GM21423 (cell line): ENCODE data around the gene ZNF593.

Source experiments
- ATAC-seq: cut with Tn5 transposase; IDR thresholded peaks from one replicate; pipeline ENCODE4 v1.9.1; 2021; ENCODE audit warnings: mild to moderate bottlenecking, moderate library complexity; ENCODE audit not compliant: unreplicated experiment

The ZNF593 gene

GRCh38 chr1:26145960-26146294, 23.8 kb upstream of the ZNF593 start:
- ATAC-seq, result no peak

GRCh38 chr1:26148887-26149286, 20.8 kb upstream of the ZNF593 start:
- ATAC-seq, result no peak

- ATAC-seq, result no peak
Measured at GRCh38 chr1:26153966-26154532, 15.7 kb upstream of the ZNF593 start.

GRCh38 chr1:26154750-26155149, 15.0 kb upstream of the ZNF593 start:
- no peak for ATAC-seq

- ATAC-seq, result no peak
Measured at GRCh38 chr1:26155370-26156284, 14.1 kb upstream of the ZNF593 start.

GRCh38 chr1:26156285-26157038, 13.2 kb upstream of the ZNF593 start:
- no peak for ATAC-seq

- no peak for ATAC-seq
Measured at GRCh38 chr1:26158271-26158907, 11.3 kb upstream of the ZNF593 start.

- ATAC-seq, result no peak
Measured at GRCh38 chr1:26158908-26159742, 10.6 kb upstream of the ZNF593 start, which contains the start of gene FAM110D. Gene FAM110D, plus strand, starts transcription at chr1:26159079. Its CDS starts 2,213 bp downstream, at chr1:26161292.

- ATAC-seq, result no peak
Measured at GRCh38 chr1:26159743-26160039, 10.0 kb upstream of the ZNF593 start.

- no peak for ATAC-seq
Measured at GRCh38 chr1:26160527-26161414, 8.9 kb upstream of the ZNF593 start.

GRCh38 chr1:26161415-26162219, 8.1 kb upstream of the ZNF593 start:
- no peak for ATAC-seq

GRCh38 chr1:26162220-26162709, 7.4 kb upstream of the ZNF593 start:
- ATAC-seq, result no peak

- no peak for ATAC-seq
Measured at GRCh38 chr1:26163684-26164035, 6.0 kb upstream of the ZNF593 start.

GRCh38 chr1:26164036-26164860, 5.5 kb upstream of the ZNF593 start:
- ATAC-seq, result no peak

GRCh38 chr1:26164861-26165842, 4.6 kb upstream of the ZNF593 start:
- no peak for ATAC-seq

GRCh38 chr1:26166719-26167281, 2.9 kb upstream of the ZNF593 start:
- ATAC-seq, result no peak
